ENCODE data around the gene ZAR1L.

Gene ZAR1L

GRCh38 chr13:32314271-32315237, 609 bp downstream of the ZAR1L start:
- Mint-ChIP-seq H3K27me3 (no peaks in the 10 kb centered on the region), H3K27ac (peak overlapping the region; percentile 100), H3K4me1 (ENCODE audit: low read depth) (peaks cover 24% of the 10 kb centered on the region), H3K36me3 (ENCODE audit: low read depth) (peaks cover 31% of the 10 kb centered on the region), H3K4me3 (peak overlapping the region; percentile 94), H3K9me3 (no peaks in the 10 kb centered on the region)
- DNase-seq: no peak

GRCh38 chr13:32311188-32311897, 3.8 kb downstream of the ZAR1L start:
- H3K27ac Mint-ChIP-seq: no peak overlapping the region

GRCh38 chr13:32310134-32310706, 4.9 kb downstream of the ZAR1L start:
- Mint-ChIP-seq H3K27ac (no peak overlapping the region), H3K4me3 (no peak overlapping the region), H3K4me1 (ENCODE audit: low read depth) (peaks cover 20% of the 10 kb centered on the region), H3K36me3 (ENCODE audit: low read depth) (peaks cover 3% of the 10 kb centered on the region), H3K27me3 (no peaks in the 10 kb centered on the region), H3K9me3 (no peaks in the 10 kb centered on the region)
- DNase-seq: no peak

More at GRCh38 chr13:32311188-32311897, 3.8 kb downstream of the ZAR1L start:
- Mint-ChIP-seq H3K9me3 (no peaks in the 10 kb centered on the region), H3K36me3 (ENCODE audit: low read depth) (peaks cover 14% of the 10 kb centered on the region), H3K27me3 (no peaks in the 10 kb centered on the region), H3K4me3 (no peak overlapping the region), H3K4me1 (ENCODE audit: low read depth) (peaks cover 23% of the 10 kb centered on the region)
- no peak for DNase-seq

GRCh38 chr13:32309312-32310133, 5.6 kb downstream of the ZAR1L start:
- no peaks in the 10 kb centered on the region for H3K36me3 Mint-ChIP-seq (ENCODE audit: low read depth)
- H3K27me3 Mint-ChIP-seq: no peaks in the 10 kb centered on the region
- H3K9me3 Mint-ChIP-seq: no peaks in the 10 kb centered on the region
- H3K4me1 Mint-ChIP-seq (ENCODE audit: low read depth): peaks cover 13% of the 10 kb centered on the region
- DNase-seq: no peak
- no peak overlapping the region for H3K4me3 Mint-ChIP-seq
- no peak overlapping the region for H3K27ac Mint-ChIP-seq

- H3K9me3 Mint-ChIP-seq: no peaks in the 10 kb centered on the region
- H3K4me3 Mint-ChIP-seq: no peak overlapping the region
- no peak for DNase-seq
- H3K36me3 Mint-ChIP-seq (ENCODE audit: low read depth): no peaks in the 10 kb centered on the region
- H3K27me3 Mint-ChIP-seq: no peaks in the 10 kb centered on the region
- H3K27ac Mint-ChIP-seq: no peak overlapping the region
- H3K4me1 Mint-ChIP-seq (ENCODE audit: low read depth): peaks cover 10% of the 10 kb centered on the region
These were observed 9.5 kb downstream of the ZAR1L start for GRCh38 chr13:32305646-32306045.

GRCh38 chr13:32302461-32302860, 12.7 kb downstream of the ZAR1L start:
- no peaks in the 10 kb centered on the region for H3K36me3 Mint-ChIP-seq (ENCODE audit: low read depth)
- peaks cover 6% of the 10 kb centered on the region for H3K4me1 Mint-ChIP-seq (ENCODE audit: low read depth)
- H3K9me3 Mint-ChIP-seq: no peaks in the 10 kb centered on the region
- H3K27ac Mint-ChIP-seq: no peak overlapping the region
- peaks cover 7% of the 10 kb centered on the region for H3K27me3 Mint-ChIP-seq
- DNase-seq: no peak
- no peak overlapping the region for H3K4me3 Mint-ChIP-seq

GRCh38 chr13:32300920-32301319, 14.2 kb downstream of the ZAR1L start:
- Mint-ChIP-seq H3K27me3 (peaks cover 9% of the 10 kb centered on the region), H3K36me3 (ENCODE audit: low read depth) (no peaks in the 10 kb centered on the region), H3K27ac (no peak overlapping the region), H3K9me3 (no peaks in the 10 kb centered on the region), H3K4me1 (ENCODE audit: low read depth) (peaks cover 14% of the 10 kb centered on the region), H3K4me3 (no peak overlapping the region)
- no peak for DNase-seq

- Mint-ChIP-seq H3K9me3 (no peaks in the 10 kb centered on the region), H3K36me3 (ENCODE audit: low read depth) (no peaks in the 10 kb centered on the region), H3K4me3 (no peak overlapping the region), H3K27ac (no peak overlapping the region), H3K4me1 (ENCODE audit: low read depth) (peaks cover 14% of the 10 kb centered on the region), H3K27me3 (peaks cover 11% of the 10 kb centered on the region)
- DNase-seq: no peak
These were observed 14.8 kb downstream of the ZAR1L start for GRCh38 chr13:32300406-32300805.

- peaks cover 11% of the 10 kb centered on the region for H3K27me3 Mint-ChIP-seq
- H3K4me3 Mint-ChIP-seq: no peak overlapping the region
- no peaks in the 10 kb centered on the region for H3K9me3 Mint-ChIP-seq
- peak overlapping the region; percentile 44 for H3K27ac Mint-ChIP-seq
- no peaks in the 10 kb centered on the region for H3K36me3 Mint-ChIP-seq (ENCODE audit: low read depth)
- H3K4me1 Mint-ChIP-seq (ENCODE audit: low read depth): peaks cover 14% of the 10 kb centered on the region
- no peak for DNase-seq
These were observed 15.3 kb downstream of the ZAR1L start for GRCh38 chr13:32299893-32300292.

GRCh38 chr13:32298695-32299094, 16.5 kb downstream of the ZAR1L start:
- no peaks in the 10 kb centered on the region for H3K9me3 Mint-ChIP-seq
- H3K27ac Mint-ChIP-seq: no peak overlapping the region
- H3K4me1 Mint-ChIP-seq (ENCODE audit: low read depth): peaks cover 14% of the 10 kb centered on the region
- DNase-seq: no peak
- H3K4me3 Mint-ChIP-seq: no peak overlapping the region
- no peaks in the 10 kb centered on the region for H3K36me3 Mint-ChIP-seq (ENCODE audit: low read depth)
- peaks cover 13% of the 10 kb centered on the region for H3K27me3 Mint-ChIP-seq

- no peak for DNase-seq
- peaks cover 14% of the 10 kb centered on the region for H3K4me1 Mint-ChIP-seq (ENCODE audit: low read depth)
- peaks cover 13% of the 10 kb centered on the region for H3K27me3 Mint-ChIP-seq
- no peak overlapping the region for H3K27ac Mint-ChIP-seq
- no peaks in the 10 kb centered on the region for H3K36me3 Mint-ChIP-seq (ENCODE audit: low read depth)
- no peaks in the 10 kb centered on the region for H3K9me3 Mint-ChIP-seq
- no peak overlapping the region for H3K4me3 Mint-ChIP-seq
These were observed 18.0 kb downstream of the ZAR1L start for GRCh38 chr13:32297206-32297605.

- Mint-ChIP-seq H3K27ac (no peak overlapping the region), H3K4me1 (ENCODE audit: low read depth) (no peaks in the 10 kb centered on the region)
These were observed 29.6 kb downstream of the ZAR1L start for GRCh38 chr13:32285633-32285965.

GRCh38 chr13:32284927-32285632, 30.1 kb downstream of the ZAR1L start:
- no peak for DNase-seq
- Mint-ChIP-seq H3K27ac (no peak overlapping the region), H3K27me3 (no peaks in the 10 kb centered on the region), H3K36me3 (ENCODE audit: low read depth) (no peaks in the 10 kb centered on the region), H3K9me3 (no peaks in the 10 kb centered on the region), H3K4me3 (no peak overlapping the region), H3K4me1 (ENCODE audit: low read depth) (no peaks in the 10 kb centered on the region)

More at GRCh38 chr13:32285633-32285965, 29.6 kb downstream of the ZAR1L start:
- H3K4me3 Mint-ChIP-seq: no peak overlapping the region
- DNase-seq: no peak
- no peaks in the 10 kb centered on the region for H3K36me3 Mint-ChIP-seq (ENCODE audit: low read depth)
- H3K9me3 Mint-ChIP-seq: no peaks in the 10 kb centered on the region
- no peaks in the 10 kb centered on the region for H3K27me3 Mint-ChIP-seq

Measured in activated T-cell treated with anti-CD3 and anti-CD28 coated beads, Interleukin-2, amount 50 U/mL, for 24 hours (primary cell).